IMR-90 (cell line): Measurements from ENCODE around the gene PSMG1. TPM values are rescaled to one million over a fixed set of nuclear protein-coding genes. Genes with fewer than 3 reads are reported as not detected.

ENCODE experiments used
- ATAC-seq: fragments of 200-7000 bp; cut with Tn5 transposase; 2 replicates; pipeline ENCODE4 v1.9.1; 2020; ENCODE audit warnings: low read depth, mild to moderate bottlenecking, moderate library complexity
- BruUV-seq: library from RNA; stranded (reverse); fragments of 400-500 nt; replicated peaks from 2 replicates; lab custom pipeline; 2021; lab: Mats Ljungman, UMichigan
- CTCF ChIA-PET: fragments of 300-600 bp; formaldehyde crosslinking; extraction: SDS; loops from one replicate; lab custom pipeline; 2021; ENCODE audit warnings: antibody characterized with exemption; lab: Yijun Ruan, JAX
- POLR2A ChIA-PET: fragments of 300-600 bp; sonication (Branson Sonifier 250); formaldehyde crosslinking; loops from one replicate; lab custom pipeline; 2022; ENCODE audit warnings: antibody characterized with exemption; ENCODE audit not compliant: unreplicated experiment; lab: Charles Lee
- DNase-seq: peaks from one replicate; pipeline ENCODE4 v3.0.0; 2013
- H2AFZ ChIP-seq: replicated peaks from 2 replicates; pipeline ENCODE3; 2013; ENCODE audit warnings: low read length, mild to moderate bottlenecking; ENCODE audit not compliant: poor library complexity
- H2AK5ac ChIP-seq: 2 replicates; pipeline ENCODE4 v1.6.1; 2013; ENCODE audit warnings: low read depth, low read length, inconsistent platforms
- H2AK9ac ChIP-seq: replicated peaks from 2 replicates; pipeline ENCODE3; 2013; ENCODE audit warnings: mild to moderate bottlenecking, low read depth, low read length, moderate library complexity; ENCODE audit not compliant: poor library complexity
- H2BK120ac ChIP-seq: 2 replicates; pipeline ENCODE4 v1.6.1; 2013; ENCODE audit warnings: low read depth, low read length, inconsistent platforms
- H2BK15ac ChIP-seq: 3 replicates; pipeline ENCODE4 v1.6.1; 2013; ENCODE audit warnings: low read depth, low read length, inconsistent platforms
- H2BK20ac ChIP-seq: 2 replicates; pipeline ENCODE4 v1.6.1; 2013; ENCODE audit warnings: low read depth, mild to moderate bottlenecking, inconsistent platforms, low read length, moderate library complexity
- H2BK5ac ChIP-seq: 2 replicates; pipeline ENCODE4 v1.6.1; 2013; ENCODE audit warnings: mild to moderate bottlenecking, low read depth, low read length, inconsistent platforms; ENCODE audit not compliant: poor library complexity, severe bottlenecking
- H3K14ac ChIP-seq: replicated peaks from 2 replicates; pipeline ENCODE4 v1.6.1; 2013; ENCODE audit warnings: low read depth, low read length, inconsistent platforms
- H3K18ac ChIP-seq: 2 replicates; pipeline ENCODE4 v1.6.1; 2013; ENCODE audit warnings: low read depth, low read length, control low read depth
- H3K23ac ChIP-seq: 2 replicates; pipeline ENCODE4 v1.6.1; 2013; ENCODE audit warnings: low read depth, low read length, inconsistent platforms
- H3K27ac ChIP-seq: 2 replicates; pipeline ENCODE4 v1.5.1; 2013; ENCODE audit warnings: mild to moderate bottlenecking, control low read depth, low read length; ENCODE audit not compliant: insufficient read depth
- H3K27me3 ChIP-seq: 2 replicates; pipeline ENCODE4 v1.6.1; 2013; ENCODE audit warnings: low read length; ENCODE audit not compliant: control insufficient read depth, insufficient read depth
- H3K36me3 ChIP-seq: 2 replicates; pipeline ENCODE4 v1.6.1; 2013; ENCODE audit warnings: low read length, mixed read lengths; ENCODE audit not compliant: control insufficient read depth, insufficient read depth
- H3K4ac ChIP-seq: 2 replicates; pipeline ENCODE4 v1.6.1; 2013; ENCODE audit warnings: low read depth, low read length, inconsistent platforms
- H3K4me1 ChIP-seq: 2 replicates; pipeline ENCODE4 v1.6.1; 2013; ENCODE audit warnings: low read length, mixed read lengths; ENCODE audit not compliant: control insufficient read depth, insufficient read depth
- H3K4me2 ChIP-seq: 2 replicates; pipeline ENCODE4 v1.6.1; 2013; ENCODE audit warnings: low read depth, mild to moderate bottlenecking, control low read depth, low read length, moderate library complexity
- H3K4me3 ChIP-seq: 2 replicates; pipeline ENCODE4 v1.5.1; 2013; ENCODE audit warnings: low read depth, mild to moderate bottlenecking, control low read depth, low read length, moderate library complexity; ENCODE audit not compliant: insufficient read depth
- H3K56ac ChIP-seq: 2 replicates; pipeline ENCODE4 v1.6.1; 2013; ENCODE audit warnings: low read length, inconsistent platforms; ENCODE audit not compliant: insufficient read depth; ENCODE audit errors: extremely low read depth
- H3K79me1 ChIP-seq, 2 experiments: 2 replicates each; pipeline ENCODE4 v1.6.1; 2013; ENCODE audit warnings: low read length in 2 of 2, inconsistent platforms in 1 of 2, low read depth in 1 of 2
- H3K9ac ChIP-seq: 2 replicates; pipeline ENCODE4 v1.6.1; 2013; ENCODE audit warnings: low read depth, low read length, control low read depth
- H3K9me1 ChIP-seq: 2 replicates; pipeline ENCODE4 v1.6.1; 2013; ENCODE audit warnings: low read length, inconsistent platforms; ENCODE audit not compliant: insufficient read depth
- H3K9me3 ChIP-seq: 2 replicates; pipeline ENCODE4 v1.6.1; 2013; ENCODE audit warnings: low read length; ENCODE audit not compliant: control insufficient read depth, insufficient read depth
- H4K20me1 ChIP-seq: 2 replicates; pipeline ENCODE4 v1.6.1; 2013; ENCODE audit warnings: low read length, inconsistent platforms; ENCODE audit not compliant: insufficient read depth
- H4K5ac ChIP-seq: 2 replicates; pipeline ENCODE4 v1.6.1; 2013; ENCODE audit warnings: mild to moderate bottlenecking, low read depth, low read length, control low read depth
- H4K8ac ChIP-seq, 2 experiments: 2 replicates each; pipeline ENCODE4 v1.6.1; 2013; ENCODE audit warnings: low read depth in 2 of 2, low read length in 2 of 2, control low read depth in 1 of 2, inconsistent platforms in 1 of 2
- H4K91ac ChIP-seq: 2 replicates; pipeline ENCODE4 v1.6.1; 2013; ENCODE audit warnings: low read depth, low read length, inconsistent platforms; ENCODE audit not compliant: insufficient read depth
- FOS ChIP-seq: fragments of 150-350 bp; IDR thresholded peaks from 2 replicates; pipeline ENCODE4 v1.6.1; 2016; ENCODE audit warnings: low read depth, low read length
- MAZ ChIP-seq: IDR thresholded peaks from 2 replicates; pipeline ENCODE4 v1.6.1; 2012; ENCODE audit warnings: low read depth, mild to moderate bottlenecking, low read length, improper control_type of control experiment, moderate library complexity, borderline replicate concordance
- MXI1 ChIP-seq: IDR thresholded peaks from 2 replicates; pipeline ENCODE4 v1.6.1; 2012; ENCODE audit warnings: low read depth, mild to moderate bottlenecking, low read length, moderate library complexity, borderline replicate concordance
- NFE2L2 ChIP-seq: fragments of 150-350 bp; IDR thresholded peaks from 2 replicates; pipeline ENCODE4 v1.6.1; 2016; ENCODE audit warnings: low read depth, mild to moderate bottlenecking, low read length
- POLR2A ChIP-seq: IDR thresholded peaks from 2 replicates; pipeline ENCODE4 v1.6.1; 2012; ENCODE audit warnings: mild to moderate bottlenecking, low read depth, low read length
- RAD21 ChIP-seq: IDR thresholded peaks from 2 replicates; pipeline ENCODE4 v1.6.1; 2012; ENCODE audit warnings: low read length, improper control_type of control experiment
- WGBS, 2 experiments: methylation state at CpG; one replicate each; pipeline versions ENCODE4 v1.1.5 to v1.1.7; 2013; ENCODE audit warnings: missing lambda C conversion rate in 2 of 2; ENCODE audit not compliant: insufficient read length in 1 of 2; ENCODE audit errors: extremely low coverage in 2 of 2; 5-methylcytosine and 5-hydroxymethylcytosine counted together
- dilution Hi-C: fragments of 300-500 bp; cut with HindIII; formaldehyde crosslinking; loops from one replicate; pipeline ENCODE4 v1.14.3; 2018; ENCODE audit warnings: low sequenced_read_pairs; ENCODE audit not compliant: unreplicated experiment
- in situ Hi-C: fragments of 300-500 bp; cut with MboI; formaldehyde crosslinking; loops from 3 replicates; pipeline ENCODE4 v1.14.3; 2019; ENCODE audit warnings: low sequenced_read_pairs, inconsistent platforms, mixed read lengths
- intact Hi-C: fragments of 100-400 bp; cut with micrococcal nuclease; formaldehyde crosslinking; loops from 2 replicates; pipeline ENCODE4 v1.10.0; 2022
- polyA plus RNA-seq, 3 experiments: library from polyadenylated mRNA; depleted of rRNA; stranded (reverse); fragments of >200 nt; gene quantifications; 2 replicates each; pipeline ENCODE4 v1.2.3, GENCODE V29; 2012; ENCODE audit warnings: low replicate concordance in 1 of 3
- total RNA-seq: library from RNA; depleted of rRNA; stranded (reverse); fragments of >200 nt; gene quantifications from 2 replicates; pipeline ENCODE4 v1.2.3, GENCODE V29; 2012
- TF ChIP-seq, protein P1 (sequence below): fragments of 150-350 bp; IDR thresholded peaks from 2 replicates; pipeline ENCODE4 v1.6.1; 2017; ENCODE audit warnings: mild to moderate bottlenecking, antibody characterized with exemption, low read length, low read depth

Gene PSMG1
- total and polyA plus RNA-seq, 2 of the 4 experiments (the other 2 are of a cell fraction) = 37.8 to 45.4 TPM

DNA sequence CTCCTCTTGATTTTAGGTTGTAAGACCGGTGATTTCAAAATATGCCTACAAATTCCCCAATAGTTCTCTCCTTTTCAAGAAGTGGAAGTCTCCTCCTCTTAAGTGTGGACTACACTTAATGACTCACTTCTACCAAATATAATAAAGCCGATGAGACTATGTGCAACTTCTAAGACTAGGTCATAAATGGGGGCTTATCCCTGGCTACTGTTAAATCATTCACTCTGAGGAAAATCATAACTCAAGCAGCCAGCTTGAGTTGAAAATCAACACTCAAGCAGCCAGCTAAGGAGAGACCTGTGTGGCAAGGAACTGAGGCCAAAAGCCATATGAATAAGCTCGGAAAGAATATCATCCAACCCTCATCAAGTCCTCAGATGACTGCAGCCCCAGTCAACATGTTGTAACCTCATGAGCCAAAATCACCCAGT lies 49.6 kb upstream of the PSMG1 start:
- Histone ChIP-seq H3K36me3 (peaks cover 32% of the 10 kb centered on the region), H3K9me3 (no peaks in the 10 kb centered on the region), H3K27me3 (no peaks in the 10 kb centered on the region), H4K20me1 (no peaks in the 10 kb centered on the region; the same call in 1 of the 2 replicates), H3K56ac (no peak overlapping the region), H2AFZ (no peak overlapping the region), H3K14ac (no peak overlapping the region), H3K4ac (no peak overlapping the region), H4K5ac (no peak overlapping the region), H2BK20ac (no peak overlapping the region), H3K9me1 (peaks cover 5% of the 10 kb centered on the region; the same call in 1 of the 2 replicates), H3K4me3 (no peak overlapping the region), H4K91ac (no peak overlapping the region), H2AK9ac (no peak overlapping the region), H3K4me1 (no peaks in the 10 kb centered on the region), H3K4me2 (no peak overlapping the region), H2AK5ac (no peak overlapping the region), H2BK15ac (no peak overlapping the region), H2BK120ac (no peak overlapping the region), H3K18ac (no peak overlapping the region), H4K8ac (no peak overlapping the region), H3K23ac (no peak overlapping the region), H3K27ac (no peak overlapping the region), H3K79me1 (peaks cover 10 to 22% of the 10 kb centered on the region in 2 experiments), H2BK5ac (no peak overlapping the region), H3K9ac (no peak overlapping the region)
- no TSS peak for BruUV-seq
- DNase-seq (peak; percentile 20), ATAC-seq (no peak)
- dilution Hi-C loops = no loop called here
- intact Hi-C loops = loop anchor here (5.0 kb wide), 1 partner anchor 39 kb away; no protein-coding TSS in a partner anchor
- no CpG with 5 or more reads among the region's 3 CpGs for WGBS, 2 experiments
- no peak for TF ChIP-seq NFE2L2
- TF ChIP-seq FOS = no peak
- no peak for TF ChIP-seq MXI1
- no peak for TF ChIP-seq RAD21
- TF ChIP-seq, protein P1, sequence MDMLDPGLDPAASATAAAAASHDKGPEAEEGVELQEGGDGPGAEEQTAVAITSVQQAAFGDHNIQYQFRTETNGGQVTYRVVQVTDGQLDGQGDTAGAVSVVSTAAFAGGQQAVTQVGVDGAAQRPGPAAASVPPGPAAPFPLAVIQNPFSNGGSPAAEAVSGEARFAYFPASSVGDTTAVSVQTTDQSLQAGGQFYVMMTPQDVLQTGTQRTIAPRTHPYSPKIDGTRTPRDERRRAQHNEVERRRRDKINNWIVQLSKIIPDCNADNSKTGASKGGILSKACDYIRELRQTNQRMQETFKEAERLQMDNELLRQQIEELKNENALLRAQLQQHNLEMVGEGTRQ = no peak
- TF ChIP-seq POLR2A = no peak
- TF ChIP-seq MAZ = no peak
- CTCF ChIA-PET = no interaction called here
- in situ Hi-C loops = no loop called here
- POLR2A ChIA-PET = no interaction called here
